T-cell (primary cell): ENCODE results near the gene DEFB108B. TPM values are rescaled to one million over a fixed set of nuclear protein-coding genes. Genes with fewer than 3 reads are reported as not detected.
"Not testable (repeated sequence)": the region's sequence is repeated elsewhere in the genome, so short reads cannot be mapped to it uniquely, and the experiment has no call there.

Source experiments
- ATAC-seq, 4 experiments: fragments of 200-7000 bp in 3 of 4; fragments of 150-1000 bp in 1 of 4; cut with Tn5 transposase; replicated peaks in 1 of 4; 1 replicate in 3 of 4; 2 replicates in 1 of 4; pipeline ENCODE4 v1.10.0; 2021; ENCODE audit warnings: moderate library complexity in 3 of 4, mild to moderate bottlenecking in 2 of 4, moderate number of reproducible peaks in 1 of 4
- CTCF ChIA-PET, 2 donors: fragments of 300-600 bp; sonication (Branson Sonifier 250); formaldehyde crosslinking; loops; one replicate each; lab custom pipeline; 2022; ENCODE audit warnings: antibody characterized with exemption in 2 of 2; lab: Charles Lee
- POLR2A ChIA-PET, 2 donors: fragments of 300-600 bp; sonication (Branson Sonifier 250); formaldehyde crosslinking; loops; one replicate each; lab custom pipeline; 2022; ENCODE audit warnings: antibody characterized with exemption in 2 of 2; lab: Charles Lee
- DNase-seq, 35 experiments: peaks; one replicate each; pipeline versions ENCODE4 v3.0.0 to v3.0.0-alpha.2; 2013 to 2023
- H3K27ac ChIP-seq: one replicate; pipeline ENCODE4 v1.5.1; 2013; ENCODE audit warnings: low read length
- H3K27me3 ChIP-seq, 2 experiments: replicated peaks in 1 of 2; 1 replicate in 1 of 2; 2 replicates in 1 of 2; pipeline versions ENCODE4 v1.6.1 to v1.7.0; 2013; ENCODE audit warnings: low read length in 1 of 2, mixed read lengths in 1 of 2; ENCODE audit not compliant: control insufficient read depth in 2 of 2, insufficient read depth in 2 of 2; ENCODE audit errors: extremely low read depth in 1 of 2
- H3K36me3 ChIP-seq, 2 donors: 1 replicate in 1 of 2; 2 replicates in 1 of 2; pipeline versions ENCODE4 v1.6.1 to v1.7.0; 2013; ENCODE audit warnings: low read length in 1 of 2; ENCODE audit not compliant: control insufficient read depth in 2 of 2, insufficient read depth in 1 of 2; ENCODE audit errors: extremely low read depth in 1 of 2
- H3K4me1 ChIP-seq, 2 experiments: 1 replicate in 1 of 2; 2 replicates in 1 of 2; pipeline versions ENCODE4 v1.6.1 to v1.7.0; 2013; ENCODE audit warnings: low read length in 2 of 2, mixed read lengths in 1 of 2; ENCODE audit not compliant: insufficient read depth in 2 of 2, control insufficient read depth in 1 of 2; ENCODE audit errors: extremely low read depth in 1 of 2
- H3K4me3 ChIP-seq, 2 donors: 1 replicate in 1 of 2; 2 replicates in 1 of 2; pipeline versions ENCODE4 v1.5.1 to v1.7.0; 2013; ENCODE audit warnings: mild to moderate bottlenecking in 2 of 2, low read length in 1 of 2, moderate library complexity in 1 of 2; ENCODE audit not compliant: control insufficient read depth in 1 of 2; ENCODE audit errors: extremely low read depth in 1 of 2
- H3K9me3 ChIP-seq: 2 replicates; pipeline ENCODE4 v1.7.0; 2013
- H3K27ac Mint-ChIP-seq, 2 donors: one replicate each; pipeline ENCODE4 v1.8.0; 2020 to 2021; ENCODE audit warnings: mild to moderate bottlenecking in 2 of 2, mixed read lengths in 2 of 2
- H3K27me3 Mint-ChIP-seq, 2 donors: one replicate each; pipeline ENCODE4 v1.8.0; 2021 to 2022; ENCODE audit warnings: mixed read lengths in 2 of 2
- H3K36me3 Mint-ChIP-seq: one replicate; pipeline ENCODE4 v1.8.0; 2021; ENCODE audit warnings: mixed read lengths
- H3K4me1 Mint-ChIP-seq, 3 donors: one replicate each; pipeline ENCODE4 v1.8.0; 2020 to 2022; ENCODE audit warnings: mixed read lengths in 3 of 3, mild to moderate bottlenecking in 1 of 3
- H3K4me3 Mint-ChIP-seq, 3 donors: one replicate each; pipeline ENCODE4 v1.8.0; 2020 to 2022; ENCODE audit warnings: mild to moderate bottlenecking in 3 of 3, mixed read lengths in 3 of 3, moderate library complexity in 3 of 3
- H3K9me3 Mint-ChIP-seq, 3 donors: one replicate each; pipeline ENCODE4 v1.8.0; 2020 to 2022; ENCODE audit warnings: mixed read lengths in 3 of 3
- WGBS: methylation state at CpG from one replicate; pipeline ENCODE4 v1.1.5; 2013; ENCODE audit warnings: missing lambda C conversion rate; ENCODE audit not compliant: insufficient coverage; 5-methylcytosine and 5-hydroxymethylcytosine counted together
- total RNA-seq, 35 experiments: library from RNA in 6 of 35; stranded (reverse) in 6 of 35; fragments of 120-200 nt in 1 of 35; gene quantifications; one replicate each; pipeline versions ENCODE4 v1.2.1 to v1.2.4 and lab custom pipeline; 2013 to 2026

Gene DEFB108B
- total RNA-seq, 5 donors from 2014 or later (not counting 1 experiment from before 2014, with no cell fraction given) = not detected

- DNase-seq, H3K27ac Mint-ChIP-seq, CTCF ChIA-PET, H3K27me3 ChIP-seq, H3K27me3 Mint-ChIP-seq, H3K4me3 ChIP-seq, H3K4me1 ChIP-seq, H3K9me3 ChIP-seq, H3K36me3 ChIP-seq, H3K4me3 Mint-ChIP-seq, H3K27ac ChIP-seq, H3K9me3 Mint-ChIP-seq, ATAC-seq, H3K36me3 Mint-ChIP-seq, POLR2A ChIA-PET: not testable (repeated sequence)
- WGBS = 100% methylated on average over 2 of the region's 9 CpGs
- peaks cover 0 to 15% (median 12%) of the 10 kb centered on the region in 3 donors for H3K4me1 Mint-ChIP-seq
Measured at GRCh38 chr11:71796781-71797180, 36.2 kb upstream of the DEFB108B start.

GRCh38 chr11:71799556-71800128, 33.4 kb upstream of the DEFB108B start:
- H3K9me3 Mint-ChIP-seq, POLR2A ChIA-PET, H3K27me3 ChIP-seq, H3K36me3 Mint-ChIP-seq, H3K27me3 Mint-ChIP-seq, H3K4me3 ChIP-seq, ATAC-seq, H3K4me3 Mint-ChIP-seq, H3K27ac ChIP-seq, H3K4me1 ChIP-seq, H3K4me1 Mint-ChIP-seq, H3K9me3 ChIP-seq, H3K36me3 ChIP-seq, DNase-seq: not testable (repeated sequence)
- CTCF ChIA-PET = interaction anchor here in 1 of 2 donors (1.1 to 1.2 kb wide), 3 partner anchors 13 to 128 kb away, joined by 5 to 14 read pairs (median 7); partner anchors contain the start of genes RNF121 and XNDC1N
- H3K27ac Mint-ChIP-seq = peak overlapping the region in 1 of 2 donors; percentile 48
- 90% methylated on average over 8 of the region's 13 CpGs for WGBS

- H3K4me3 Mint-ChIP-seq, H3K27ac ChIP-seq, H3K9me3 ChIP-seq, POLR2A ChIA-PET, H3K4me1 ChIP-seq, H3K9me3 Mint-ChIP-seq, H3K27me3 ChIP-seq, H3K4me3 ChIP-seq, H3K36me3 Mint-ChIP-seq, H3K4me1 Mint-ChIP-seq, H3K27me3 Mint-ChIP-seq, H3K36me3 ChIP-seq: not testable (repeated sequence)
- CTCF ChIA-PET = interaction anchor here in 1 of 2 donors (1.1 to 1.2 kb wide), 3 partner anchors 13 to 128 kb away, joined by 5 to 14 read pairs (median 7); partner anchors contain the start of genes RNF121 and XNDC1N
- peak in 2 of 4 experiments; percentile 47 to 61 for ATAC-seq
- 0% methylated on average over 7 of the region's 13 CpGs for WGBS
- H3K27ac Mint-ChIP-seq = peak overlapping the region; percentile 39 to 52
- DNase-seq = peak; percentile 72 to 91 (median 83)
Measured at GRCh38 chr11:71800335-71800953, 32.6 kb upstream of the DEFB108B start.

GRCh38 chr11:71801026-71801425, 32.0 kb upstream of the DEFB108B start:
- H3K27me3 ChIP-seq, DNase-seq, H3K4me1 Mint-ChIP-seq, H3K27ac ChIP-seq, H3K36me3 ChIP-seq, ATAC-seq, H3K9me3 ChIP-seq, H3K4me3 ChIP-seq, POLR2A ChIA-PET, H3K4me1 ChIP-seq, H3K4me3 Mint-ChIP-seq, H3K36me3 Mint-ChIP-seq, H3K9me3 Mint-ChIP-seq, H3K27ac Mint-ChIP-seq, H3K27me3 Mint-ChIP-seq: not testable (repeated sequence)
- no CpG with 5 or more reads among the region's 2 CpGs for WGBS
- CTCF ChIA-PET = interaction anchor here in 1 of 2 donors (1.1 to 1.2 kb wide), 3 partner anchors 13 to 127 kb away, joined by 5 to 14 read pairs (median 7); partner anchors contain the start of genes RNF121 and XNDC1N

GRCh38 chr11:71802874-71803273, 30.1 kb upstream of the DEFB108B start:
- H3K36me3 ChIP-seq, H3K4me3 Mint-ChIP-seq, ATAC-seq, H3K4me3 ChIP-seq, H3K27me3 ChIP-seq, DNase-seq, H3K27me3 Mint-ChIP-seq, H3K27ac Mint-ChIP-seq, H3K4me1 Mint-ChIP-seq, CTCF ChIA-PET, H3K36me3 Mint-ChIP-seq, H3K9me3 ChIP-seq, H3K4me1 ChIP-seq, H3K9me3 Mint-ChIP-seq, H3K27ac ChIP-seq: not testable (repeated sequence)
- no CpG with 5 or more reads among the region's 7 CpGs for WGBS
- POLR2A ChIA-PET = interaction anchor here in 1 of 2 donors (0.6 kb wide), 1 partner anchor 350 kb away, joined by 7 read pairs; the partner anchor contains the start of gene NADSYN1

GRCh38 chr11:71804158-71804947, 28.6 kb upstream of the DEFB108B start:
- H3K4me1 Mint-ChIP-seq, CTCF ChIA-PET, H3K27ac Mint-ChIP-seq, H3K27ac ChIP-seq, H3K36me3 ChIP-seq, H3K9me3 ChIP-seq, ATAC-seq, H3K4me1 ChIP-seq, H3K4me3 ChIP-seq, H3K27me3 Mint-ChIP-seq, H3K36me3 Mint-ChIP-seq, DNase-seq, H3K4me3 Mint-ChIP-seq, H3K9me3 Mint-ChIP-seq, H3K27me3 ChIP-seq, POLR2A ChIA-PET: not testable (repeated sequence)
- WGBS = 51% methylated on average over 3 of the region's 9 CpGs
